Mesodermal cell (in vitro differentiated cells): ENCODE results near the gene MAP2K3.
"Not testable (repeated sequence)": the region's sequence is repeated elsewhere in the genome, so short reads cannot be mapped to it uniquely, and the experiment has no call there.

Source experiments
- H3K27ac ChIP-seq: 2 replicates; pipeline ENCODE4 v1.7.0; 2013; ENCODE audit warnings: mild to moderate bottlenecking, low read depth, low read length, moderate library complexity; ENCODE audit not compliant: severe bottlenecking
- H3K36me3 ChIP-seq: 2 replicates; pipeline ENCODE4 v1.7.1; 2013; ENCODE audit warnings: mild to moderate bottlenecking, low read length, moderate library complexity; ENCODE audit not compliant: control insufficient read depth, insufficient read depth
- H3K4me1 ChIP-seq: one replicate; pipeline ENCODE4 v1.7.1; 2013; ENCODE audit warnings: mild to moderate bottlenecking, low read length; ENCODE audit not compliant: insufficient read depth, control insufficient read depth, poor library complexity, severe bottlenecking
- H3K4me3 ChIP-seq: 2 replicates; pipeline ENCODE4 v1.7.0; 2013; ENCODE audit warnings: low read length, control low read depth, mild to moderate bottlenecking; ENCODE audit not compliant: insufficient read depth, poor library complexity, severe bottlenecking; ENCODE audit errors: extremely low read depth
- H3K9me3 ChIP-seq: 2 replicates; pipeline ENCODE4 v1.7.1; 2013; ENCODE audit warnings: mild to moderate bottlenecking, low read length, moderate library complexity; ENCODE audit not compliant: control insufficient read depth
- WGBS, 2 experiments: methylation state at CpG; one replicate each; pipeline ENCODE4 v1.1.5; 2013; ENCODE audit warnings: missing lambda C conversion rate in 2 of 2; ENCODE audit not compliant: insufficient coverage in 2 of 2; 5-methylcytosine and 5-hydroxymethylcytosine counted together

MAP2K3 gene

DNA sequence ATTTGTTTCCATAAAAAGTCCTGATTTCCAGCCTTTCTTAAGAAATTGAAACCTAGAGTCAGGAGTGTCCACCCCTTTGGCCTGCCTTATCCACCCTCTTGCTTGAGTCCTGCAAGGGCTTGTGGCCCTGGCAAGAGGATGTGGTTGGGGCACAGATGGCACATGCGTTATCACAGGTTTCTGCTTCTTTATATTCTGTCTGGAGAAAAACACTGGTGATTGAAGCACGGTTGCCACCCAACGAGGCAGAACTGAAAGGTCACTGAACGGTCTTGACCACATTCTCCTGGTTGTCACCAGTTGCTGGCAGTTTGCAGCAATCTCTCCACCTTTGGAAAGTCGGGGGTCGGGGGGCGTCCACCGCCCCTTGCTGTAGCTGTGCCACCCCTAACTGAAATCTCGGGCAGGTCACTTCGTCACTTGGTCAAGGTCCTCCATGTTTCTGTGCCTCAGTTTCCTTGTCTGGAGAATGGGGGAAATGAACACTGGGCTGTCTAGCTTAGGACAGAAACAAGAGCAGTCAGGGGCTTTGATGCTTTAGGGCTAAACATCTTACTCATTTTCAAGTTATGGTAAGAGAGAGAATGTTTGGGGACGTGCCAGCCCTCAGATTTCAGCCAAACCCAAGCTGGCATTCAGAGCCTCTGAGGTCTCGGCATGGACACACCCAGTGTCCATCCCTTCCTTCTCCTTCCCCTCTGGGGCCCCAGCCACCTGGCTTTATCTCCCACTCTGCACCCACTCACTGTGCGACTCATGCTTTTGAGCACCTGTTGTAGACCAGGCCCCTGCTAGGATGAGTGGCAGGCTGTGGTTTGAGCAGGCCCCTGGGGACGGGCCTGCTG lies 63.8 kb downstream of the MAP2K3 start:
- not testable (repeated sequence) for H3K4me3 ChIP-seq, H3K4me1 ChIP-seq, H3K36me3 ChIP-seq, H3K9me3 ChIP-seq, H3K27ac ChIP-seq
- 33 to 40% methylated on average over 1 of the region's 14 CpGs for WGBS, 2 experiments

DNA sequence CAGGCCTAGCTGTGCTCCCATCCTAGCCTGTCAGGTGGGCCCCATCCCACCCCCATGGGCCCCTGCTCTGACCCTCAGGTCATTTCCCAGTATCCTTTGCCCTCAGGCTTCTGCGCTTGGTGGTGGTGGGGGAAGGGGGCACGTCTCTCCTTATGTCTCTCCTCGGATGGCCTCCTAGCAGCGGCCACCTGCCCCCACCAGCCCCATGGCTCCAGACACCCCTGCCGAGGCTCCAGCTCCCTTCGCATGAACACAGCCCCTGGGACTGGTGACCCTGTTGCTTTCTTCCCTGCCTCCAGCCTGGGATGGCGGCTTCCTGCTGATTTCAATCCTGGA lies 64.4 kb downstream of the MAP2K3 start:
- not testable (repeated sequence) for H3K9me3 ChIP-seq, H3K36me3 ChIP-seq, H3K4me1 ChIP-seq, H3K27ac ChIP-seq, H3K4me3 ChIP-seq
- WGBS, 2 experiments, result no CpG with 5 or more reads among the region's 7 CpGs

DNA sequence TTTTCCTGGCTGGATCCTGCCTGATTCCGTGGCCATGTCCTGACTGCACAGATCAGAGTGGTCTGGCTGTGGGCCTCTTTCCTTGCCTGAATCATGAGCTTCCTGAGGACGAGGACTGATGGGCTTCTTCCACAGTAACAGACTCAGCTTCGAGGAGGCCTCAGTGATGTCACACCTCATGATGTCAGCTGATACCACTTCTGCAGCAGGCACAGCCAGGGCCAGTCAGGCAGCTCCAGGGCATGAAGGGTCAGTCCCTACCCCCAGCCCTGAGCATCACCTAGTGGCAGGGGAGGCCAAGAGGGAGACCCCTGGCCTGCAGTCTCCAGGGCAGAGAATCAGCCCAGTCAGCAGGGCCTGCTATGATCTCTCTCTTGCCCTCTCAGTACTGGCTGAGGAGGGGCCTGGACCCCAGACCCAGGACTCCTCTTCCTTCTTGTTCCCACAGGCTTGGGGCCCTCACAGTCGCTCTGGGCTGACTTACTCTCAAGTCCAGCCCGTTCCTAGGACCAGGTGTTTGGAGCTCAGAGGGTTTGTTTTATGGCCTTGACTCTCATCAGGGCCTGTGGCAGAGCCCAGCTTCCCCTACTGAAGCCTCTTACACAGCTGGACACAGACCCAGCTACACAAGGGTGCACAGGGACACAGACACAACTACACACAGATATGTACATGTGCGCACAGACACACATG lies 65.0 kb downstream of the MAP2K3 start:
- not testable (repeated sequence) for H3K27ac ChIP-seq, H3K36me3 ChIP-seq, H3K4me3 ChIP-seq, H3K9me3 ChIP-seq, H3K4me1 ChIP-seq
- WGBS, 2 experiments, result 33 to 40% methylated on average over 1 to 2 of the region's 6 CpGs

- H3K9me3 ChIP-seq, H3K36me3 ChIP-seq, H3K27ac ChIP-seq, H3K4me1 ChIP-seq, H3K4me3 ChIP-seq: not testable (repeated sequence)
- WGBS, 2 experiments, result 86 to 94% methylated on average over 4 to 5 of the region's 19 CpGs
These were observed 66.0 kb downstream of the MAP2K3 start for GRCh38 chr17:21350495-21350894.

- WGBS, 2 experiments, result 60 to 72% methylated on average over 3 of the region's 3 CpGs
- no peaks in the 10 kb centered on the region for H3K9me3 ChIP-seq
- H3K4me3 ChIP-seq, result no peak overlapping the region
- no peaks in the 10 kb centered on the region for H3K36me3 ChIP-seq
- H3K27ac ChIP-seq, result no peak overlapping the region
- no peaks in the 10 kb centered on the region for H3K4me1 ChIP-seq
These were observed 67.0 kb downstream of the MAP2K3 start for GRCh38 chr17:21351366-21352065.

DNA sequence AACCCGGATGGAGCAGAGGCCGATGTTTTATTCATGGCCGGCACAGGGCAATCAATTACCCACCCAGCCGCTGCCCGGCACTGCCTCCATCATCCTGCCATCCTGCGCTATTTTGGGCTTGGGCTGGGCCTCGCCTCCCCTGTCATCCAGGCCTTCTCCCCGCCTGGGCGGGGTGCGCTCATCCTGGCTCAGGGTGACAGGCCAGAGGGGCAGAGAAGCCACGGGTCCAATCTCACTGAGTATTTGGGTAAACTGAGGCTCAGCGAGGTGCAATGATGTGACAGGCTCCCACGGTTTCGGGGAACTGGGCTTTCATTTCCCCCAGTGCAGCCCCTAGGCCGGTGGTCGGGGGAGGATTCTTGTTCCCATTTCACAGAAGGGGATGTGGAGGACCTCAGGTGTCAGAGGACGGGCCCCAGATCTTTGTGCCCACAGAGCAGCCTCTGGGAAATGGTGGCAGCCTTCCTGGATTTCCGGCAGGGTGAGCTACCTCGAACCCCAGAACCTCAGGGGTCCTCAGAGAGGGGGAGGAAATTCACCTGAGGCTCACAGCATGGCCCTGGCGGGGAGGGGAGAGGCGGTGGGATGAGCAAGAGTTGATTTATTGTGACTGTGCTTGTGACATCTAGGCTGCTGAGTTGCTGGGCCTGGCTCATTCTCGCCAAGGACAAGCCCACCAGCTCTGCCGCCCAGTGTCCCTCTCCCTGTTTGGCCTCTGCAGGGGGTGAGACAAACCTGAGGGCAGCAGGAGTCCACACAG lies 67.9 kb downstream of the MAP2K3 start:
- Histone ChIP-seq H3K27ac (no peak overlapping the region), H3K36me3 (no peaks in the 10 kb centered on the region), H3K4me1 (no peaks in the 10 kb centered on the region), H3K9me3 (no peaks in the 10 kb centered on the region), H3K4me3 (no peak overlapping the region)
- WGBS, 2 experiments, result 89 to 91% methylated on average over 21 of the region's 23 CpGs

- H3K27ac ChIP-seq, result no peak overlapping the region
- no peaks in the 10 kb centered on the region for H3K9me3 ChIP-seq
- H3K4me3 ChIP-seq, result no peak overlapping the region
- 87 to 96% methylated on average over 5 to 8 of the region's 8 CpGs for WGBS, 2 experiments
- no peaks in the 10 kb centered on the region for H3K36me3 ChIP-seq
- no peaks in the 10 kb centered on the region for H3K4me1 ChIP-seq
These were observed 68.4 kb downstream of the MAP2K3 start for GRCh38 chr17:21352981-21353265.

DNA sequence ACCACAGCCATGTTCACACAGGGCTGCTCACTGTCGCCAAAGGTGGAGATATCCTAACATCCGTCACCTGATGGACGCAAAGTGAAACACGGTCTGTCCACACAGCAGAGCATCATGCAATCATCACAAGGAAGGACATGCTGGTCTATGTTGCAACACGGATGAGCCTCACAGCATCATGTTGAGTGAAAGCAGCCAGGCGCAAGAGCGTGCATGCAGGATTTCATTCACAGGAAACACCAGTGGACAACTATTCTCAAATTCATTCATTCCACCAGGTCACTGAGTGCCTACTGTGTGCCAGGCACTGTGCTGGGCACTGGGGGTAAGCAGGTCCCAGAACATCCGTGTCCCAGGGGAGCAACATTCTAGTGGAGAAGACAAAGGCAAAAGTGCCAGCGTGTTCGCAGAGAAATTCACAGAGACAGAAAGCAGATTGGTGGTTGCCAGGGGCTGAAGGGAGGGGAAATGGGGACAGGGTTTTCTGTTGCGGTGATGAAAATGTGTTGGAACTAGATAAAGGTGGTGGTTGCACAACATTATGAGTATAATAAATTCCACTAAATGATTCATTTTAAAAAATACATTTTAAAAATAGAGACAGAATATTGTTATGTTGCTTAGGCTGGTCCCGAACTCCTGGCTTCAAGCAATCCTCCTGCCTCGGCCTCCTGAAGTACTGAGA lies 69.0 kb downstream of the MAP2K3 start:
- Histone ChIP-seq H3K4me3 (no peak overlapping the region), H3K9me3 (no peaks in the 10 kb centered on the region), H3K4me1 (no peaks in the 10 kb centered on the region), H3K27ac (no peak overlapping the region), H3K36me3 (no peaks in the 10 kb centered on the region)
- WGBS, 2 experiments, result 86 to 96% methylated on average over 8 to 10 of the region's 13 CpGs

DNA sequence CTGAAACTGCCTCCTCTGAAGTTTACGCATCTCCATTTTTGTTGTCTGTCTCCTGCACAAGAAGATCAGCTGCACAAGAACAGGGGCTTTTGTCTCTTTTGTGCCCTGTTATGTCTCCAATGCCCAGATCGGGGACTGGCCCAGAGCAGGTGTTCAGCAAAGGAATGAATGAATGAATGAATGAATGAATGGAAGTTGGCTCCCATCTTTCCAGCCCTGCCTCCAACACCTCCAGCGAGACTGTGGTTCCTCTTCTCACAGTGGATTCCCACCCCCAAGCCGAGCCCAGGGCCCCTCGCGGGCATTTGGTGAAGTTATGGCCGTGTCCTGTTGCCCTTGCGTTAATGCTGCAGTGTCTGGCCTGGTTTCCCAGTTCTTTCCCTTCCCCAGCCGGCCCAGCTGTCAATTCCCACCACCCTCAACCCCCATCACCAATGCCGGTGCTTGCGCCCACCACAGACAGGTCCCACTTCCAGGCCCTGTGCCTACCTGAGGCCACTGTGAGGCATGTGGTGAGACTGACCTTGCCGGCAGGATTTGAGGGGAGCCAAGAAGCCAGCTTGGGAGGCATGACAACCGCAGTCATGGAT lies 70.4 kb downstream of the MAP2K3 start:
- Histone ChIP-seq H3K27ac (no peak overlapping the region), H3K4me1 (peaks cover 6% of the 10 kb centered on the region), H3K4me3 (no peak overlapping the region), H3K36me3 (no peaks in the 10 kb centered on the region), H3K9me3 (no peaks in the 10 kb centered on the region)
- 90 to 93% methylated on average over 4 to 9 of the region's 13 CpGs for WGBS, 2 experiments

GRCh38 chr17:21355586-21355985 lies 71.1 kb downstream of the MAP2K3 start:
- no peaks in the 10 kb centered on the region for H3K36me3 ChIP-seq
- 75 to 89% methylated on average over 4 to 6 of the region's 12 CpGs for WGBS, 2 experiments
- H3K4me1 ChIP-seq, result peaks cover 8% of the 10 kb centered on the region
- H3K4me3 ChIP-seq, result no peak overlapping the region
- H3K9me3 ChIP-seq, result no peaks in the 10 kb centered on the region
- H3K27ac ChIP-seq, result no peak overlapping the region
